Activated CD4-positive, CD25-positive, alpha-beta regulatory T cell treated with anti-CD3 and anti-CD28 coated beads, Interleukin-2, amount 50 U/mL, for 72 hours (primary cell): ENCODE measurements around the gene TNFRSF12A.

Experiments used
- DNase-seq: peaks from one replicate; pipeline ENCODE4 v3.0.0; 2021

The TNFRSF12A gene

GRCh38 chr16:3020247-3020603 is at the start of gene TNFRSF12A:
TSS of gene TNFRSF12A (plus strand) at chr16:3020368. CDS start at chr16:3020398, 30 bp downstream.
- peak; percentile 77 for DNase-seq

- no peak for DNase-seq
These were observed 49.6 kb upstream of the TNFRSF12A start for GRCh38 chr16:2970563-2970962.

- no peak for DNase-seq
These were observed 48.8 kb upstream of the TNFRSF12A start for GRCh38 chr16:2971134-2971984.

- no peak for DNase-seq
These were observed 48.0 kb upstream of the TNFRSF12A start for GRCh38 chr16:2971985-2972784.

GRCh38 chr16:2973093-2973492 is 47.1 kb upstream of the TNFRSF12A start:
- DNase-seq = no peak

- DNase-seq = no peak
These were observed 46.4 kb upstream of the TNFRSF12A start for GRCh38 chr16:2973605-2974318.

- DNase-seq = no peak
These were observed 45.7 kb upstream of the TNFRSF12A start for GRCh38 chr16:2974319-2975056.

GRCh38 chr16:2975161-2975795 is 44.9 kb upstream of the TNFRSF12A start:
- DNase-seq = no peak

GRCh38 chr16:2976201-2976600 is 44.0 kb upstream of the TNFRSF12A start:
- no peak for DNase-seq

- no peak for DNase-seq
These were observed 43.5 kb upstream of the TNFRSF12A start for GRCh38 chr16:2976673-2977072.

GRCh38 chr16:2977440-2977839 is 42.7 kb upstream of the TNFRSF12A start:
- no peak for DNase-seq

- DNase-seq = no peak
These were observed 40.4 kb upstream of the TNFRSF12A start for GRCh38 chr16:2979669-2980226.

GRCh38 chr16:2980227-2981176 is 39.7 kb upstream of the TNFRSF12A start, which contains the start of gene PKMYT1:
TSS of gene PKMYT1 (minus strand) at chr16:2980446. CDS start at chr16:2979657, 789 bp downstream.
- DNase-seq = peak; percentile 98

- no peak for DNase-seq
These were observed 38.8 kb upstream of the TNFRSF12A start for GRCh38 chr16:2981177-2981898.

GRCh38 chr16:2981899-2982250 is 38.3 kb upstream of the TNFRSF12A start:
- DNase-seq = no peak

- DNase-seq = no peak
These were observed 37.8 kb upstream of the TNFRSF12A start for GRCh38 chr16:2982402-2982801.

GRCh38 chr16:2983706-2984136 is 36.4 kb upstream of the TNFRSF12A start:
- peak; percentile 71 for DNase-seq

- no peak for DNase-seq
These were observed 34.7 kb upstream of the TNFRSF12A start for GRCh38 chr16:2985462-2985861.

- no peak for DNase-seq
These were observed 34.2 kb upstream of the TNFRSF12A start for GRCh38 chr16:2985893-2986355.
